Myocyte (in vitro differentiated cells): Measurements from ENCODE around the gene CST11. TPM values are rescaled to one million over a fixed set of nuclear protein-coding genes. Genes with fewer than 3 reads are reported as not detected.

Experiments
- DNase-seq: peaks from one replicate; pipeline ENCODE4 v3.0.0-alpha.2; 2012; ENCODE audit warnings: low read depth
- total RNA-seq: library from RNA; depleted of rRNA; stranded (reverse); fragments of >200 nt; gene quantifications from 2 replicates; pipeline ENCODE4 v1.2.3, GENCODE V29; 2014

The CST11 gene
- total RNA-seq, 1 donor from 2014 or later: not detected

DNA sequence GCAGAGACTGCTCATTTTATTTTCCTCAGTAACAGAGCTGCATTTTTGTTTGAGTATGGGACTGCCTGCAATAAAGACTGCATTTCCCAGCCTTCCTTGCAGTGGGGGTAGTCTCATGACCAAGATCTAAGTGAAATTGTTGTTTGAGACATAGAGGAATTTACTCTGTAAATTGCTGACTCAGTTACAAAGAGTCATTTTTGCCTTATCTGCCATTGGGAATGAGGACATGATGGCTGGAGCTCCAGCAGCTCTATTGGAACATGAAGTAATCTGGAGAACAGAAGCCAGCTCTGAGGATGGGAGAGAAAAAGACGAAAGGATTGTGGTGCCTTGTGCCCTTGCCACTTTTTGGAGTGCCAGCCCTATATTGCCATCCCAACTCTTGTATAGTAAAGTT, 2.1 kb upstream of the CST11 start:
- no peak for DNase-seq

DNA sequence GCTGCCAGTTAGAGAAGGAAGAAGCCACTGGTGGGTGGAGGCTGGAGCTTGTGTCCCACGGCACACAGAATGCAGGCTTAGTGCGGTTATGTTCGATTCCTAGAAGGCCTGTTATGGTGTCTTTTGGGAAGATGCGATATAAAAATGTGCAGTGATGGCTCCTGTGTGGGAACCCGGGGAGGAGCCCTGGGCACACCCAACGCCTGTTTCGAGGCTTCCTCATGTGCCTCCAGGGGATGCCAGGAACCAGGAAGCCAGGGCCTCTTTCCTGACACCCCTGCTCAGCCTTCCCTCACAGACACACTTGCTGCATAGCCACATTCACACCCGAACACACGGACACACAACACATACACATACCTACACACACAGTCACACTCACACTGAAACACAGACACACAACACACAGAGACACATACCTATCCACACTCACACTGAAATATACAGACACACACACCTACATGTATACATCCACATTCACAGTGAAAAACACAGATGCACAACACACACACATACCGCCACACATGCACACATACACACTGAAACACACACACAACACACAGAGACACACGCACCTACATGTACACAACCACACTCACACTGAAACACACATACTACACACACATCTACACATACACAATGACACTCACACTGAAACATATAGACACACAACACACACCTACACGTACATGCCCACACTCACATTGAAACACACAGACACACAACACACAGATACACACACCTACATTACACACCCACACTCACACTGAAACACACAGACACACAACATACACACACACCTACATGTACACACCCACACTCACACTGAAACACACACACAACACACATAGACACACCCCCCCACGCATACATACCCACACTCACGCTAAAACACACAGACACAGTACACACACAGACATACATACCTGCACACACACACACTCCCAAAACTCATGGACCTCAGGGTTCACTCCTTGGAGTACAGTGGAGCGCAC, 1.2 kb upstream of the CST11 start:
- no peak for DNase-seq

DNA sequence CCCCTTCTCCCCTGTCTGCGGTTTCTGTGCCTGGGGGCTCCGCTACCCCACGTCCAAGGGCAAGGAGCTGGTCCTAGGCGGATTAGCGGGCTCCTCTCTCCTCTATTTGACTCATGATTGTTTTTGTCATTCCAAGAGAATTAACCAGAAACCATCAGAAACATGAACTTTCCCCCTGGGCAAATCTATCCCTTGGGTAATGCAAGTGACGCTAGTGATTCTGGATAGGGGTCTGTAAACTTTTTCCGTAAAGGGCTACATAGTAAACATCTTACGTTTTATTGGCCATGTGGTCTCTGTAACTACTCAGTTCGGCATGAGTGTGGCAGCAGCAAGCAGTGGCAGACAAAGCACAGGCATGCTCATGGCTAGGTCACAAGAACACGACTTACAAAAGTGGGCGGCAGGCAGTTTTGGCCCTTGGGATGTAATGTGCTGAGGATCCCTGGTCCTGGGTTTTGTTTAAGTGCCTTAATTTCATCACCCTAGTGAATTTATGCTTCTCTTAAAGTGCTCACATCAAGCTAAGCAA, 654 bp downstream of the CST11 start:
- DNase-seq: no peak

DNA sequence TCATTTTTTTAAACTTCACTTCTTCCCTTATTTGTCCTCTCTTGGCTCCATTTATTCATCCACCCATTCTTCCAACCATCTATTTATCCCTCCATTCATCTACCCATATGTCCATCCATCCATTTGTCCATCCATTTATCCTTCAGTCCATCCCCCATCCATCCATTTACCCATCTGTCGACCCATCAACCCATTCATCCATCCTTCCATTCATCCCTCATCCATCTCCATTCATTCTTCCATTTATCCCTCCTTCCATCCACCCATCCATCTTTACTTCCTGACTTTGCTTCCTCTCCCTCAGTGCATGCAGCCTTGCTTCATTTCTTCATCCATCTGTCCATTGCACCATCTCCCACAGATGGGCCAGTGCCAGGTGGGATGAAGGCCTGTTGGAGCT, 1.8 kb downstream of the CST11 start:
- no peak for DNase-seq

DNA sequence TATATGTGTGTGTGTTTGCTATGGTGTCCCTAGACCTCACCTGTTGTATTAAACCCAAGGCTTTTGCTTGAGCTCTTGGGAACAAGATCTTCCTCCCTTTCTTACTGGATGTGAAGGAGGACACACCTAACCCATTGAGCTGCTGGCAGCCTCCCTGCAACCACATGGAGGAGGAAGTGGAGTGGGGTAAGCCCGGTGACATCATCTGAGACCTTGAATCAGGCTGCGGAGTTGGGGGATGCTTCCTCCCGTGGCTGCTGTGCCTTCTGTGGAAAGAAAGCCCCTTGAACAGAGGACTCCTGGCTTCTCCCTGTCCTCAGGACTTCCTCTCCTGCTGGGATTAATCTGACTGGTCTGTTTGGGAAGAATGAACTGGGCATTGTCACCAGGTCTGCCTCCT, 3.3 kb downstream of the CST11 start:
- no peak for DNase-seq

DNA sequence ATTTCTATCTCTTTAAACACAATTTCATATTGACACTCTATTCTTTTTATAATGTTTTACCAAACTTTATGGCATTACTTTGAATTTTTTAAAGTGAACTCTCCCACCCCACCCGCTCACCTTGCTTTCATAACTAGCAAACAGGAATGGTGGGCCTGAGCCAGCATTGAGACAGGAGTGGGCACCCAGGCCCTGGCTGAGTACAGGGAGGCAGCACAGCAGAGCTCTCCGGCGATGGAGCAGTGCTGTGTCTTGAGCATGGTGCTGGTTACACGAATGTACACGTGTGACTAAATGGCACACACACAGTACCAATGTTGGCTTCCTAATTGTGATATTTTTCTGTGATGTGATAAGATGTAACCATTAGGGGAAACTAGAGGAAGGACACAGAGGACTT, 4.5 kb downstream of the CST11 start:
- no peak for DNase-seq

DNA sequence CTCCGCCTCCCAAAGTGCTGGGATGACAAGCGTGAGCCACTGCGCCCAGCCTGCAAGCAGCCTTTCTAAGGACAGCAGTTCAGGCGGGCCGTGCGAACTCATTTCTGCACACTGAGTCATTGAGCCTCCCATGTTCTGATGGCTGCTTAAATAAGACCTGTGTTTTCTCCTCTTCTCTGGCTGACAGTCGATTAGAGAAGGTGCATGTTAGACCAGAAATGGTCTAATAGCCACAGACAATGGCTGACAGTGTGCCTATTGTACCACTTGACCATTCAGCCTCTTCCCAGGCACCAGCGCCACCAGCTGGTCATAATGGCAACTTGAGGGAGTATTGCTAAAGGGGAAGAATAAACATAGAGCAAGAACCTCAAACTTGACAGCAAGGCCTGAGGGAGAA, 6.2 kb downstream of the CST11 start:
- peak; percentile 28 for DNase-seq

DNA sequence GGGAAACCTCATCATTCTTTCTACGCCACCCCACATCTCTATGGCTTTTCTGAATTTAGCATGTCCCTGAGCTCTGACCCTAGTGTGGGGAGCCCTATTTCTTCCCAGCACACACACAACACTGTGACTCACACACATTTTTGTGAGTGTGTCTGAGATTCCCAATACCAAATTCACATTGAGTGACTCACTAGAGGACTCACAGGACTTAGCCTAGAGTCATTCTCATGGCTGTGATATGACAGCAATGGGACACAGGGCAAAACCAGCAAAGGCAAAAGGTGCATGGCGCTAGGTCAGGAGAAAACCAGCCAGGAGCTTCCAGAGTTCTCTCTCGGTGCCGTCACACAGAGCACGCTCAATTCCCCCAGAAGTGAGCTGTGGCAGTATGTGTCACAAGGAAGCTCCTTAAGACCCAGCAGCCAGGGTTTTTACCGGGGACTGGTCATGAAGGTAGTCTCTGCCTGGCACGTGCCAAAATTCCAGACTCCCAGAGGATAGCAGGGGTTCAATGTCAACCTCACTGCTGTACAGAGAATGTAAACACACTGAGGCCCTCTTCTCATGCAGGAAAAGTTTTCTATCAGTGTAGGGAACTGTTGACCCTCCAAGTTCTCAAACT, 7.0 kb downstream of the CST11 start:
- peak; percentile 52 for DNase-seq

DNA sequence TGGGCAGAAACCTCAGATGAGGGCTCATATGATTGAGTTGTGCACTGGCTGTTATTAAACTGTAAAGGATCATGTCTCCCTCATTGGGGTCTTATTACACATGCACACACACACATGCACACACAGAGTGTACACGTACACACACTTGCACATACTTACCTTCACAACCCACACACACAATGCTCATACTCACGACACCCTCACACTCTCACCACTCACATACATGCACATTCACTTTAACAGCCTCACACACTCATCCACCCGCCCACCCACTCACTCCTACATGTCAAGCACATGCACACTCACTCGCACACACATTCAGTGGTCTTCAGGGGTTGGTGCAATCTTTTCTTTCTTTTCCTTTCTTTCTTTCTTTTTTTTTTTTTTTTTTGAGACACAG, 7.8 kb downstream of the CST11 start:
- no peak for DNase-seq

DNA sequence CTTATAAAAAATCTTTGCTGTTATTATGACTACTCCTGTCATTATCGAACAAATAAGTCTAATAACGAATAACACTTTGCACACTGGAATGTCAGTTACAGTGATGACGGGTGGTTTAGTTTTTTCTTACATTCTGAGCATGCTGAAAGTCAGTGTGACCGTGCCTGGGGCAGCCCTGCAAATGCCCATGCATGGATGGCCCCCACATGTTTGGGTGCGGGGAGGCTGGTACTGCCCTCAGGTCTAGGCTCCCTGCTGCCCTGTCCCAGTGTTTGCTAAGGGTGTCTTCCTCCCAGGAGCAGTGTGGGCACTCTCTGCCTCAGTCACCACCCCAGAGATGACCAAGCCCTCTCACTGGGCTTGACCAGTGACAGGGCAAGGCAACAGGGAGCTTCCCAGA, 10.2 kb downstream of the CST11 start:
- DNase-seq: no peak

DNA sequence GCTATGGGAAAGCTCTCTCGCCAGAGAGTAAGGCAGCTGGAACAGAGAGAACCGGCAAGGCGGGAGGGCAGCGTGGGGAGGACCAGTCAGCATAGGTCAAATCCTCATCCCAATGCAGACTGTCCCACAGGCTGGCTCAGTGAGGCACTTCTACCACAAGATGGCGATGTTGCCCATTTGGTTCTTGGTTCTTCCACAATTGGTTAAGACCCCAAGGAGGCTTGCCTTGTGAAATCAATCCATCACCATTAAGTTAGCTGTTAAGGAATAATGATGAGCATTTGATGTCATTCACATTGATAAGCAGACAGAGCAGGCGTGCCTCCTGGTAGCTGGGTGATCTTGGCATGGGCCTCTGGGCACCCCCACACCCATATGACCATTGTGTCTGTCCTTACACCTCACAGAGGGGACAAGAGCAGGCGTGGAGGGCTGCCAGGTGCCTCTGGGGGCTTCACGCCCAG, 10.8 kb downstream of the CST11 start:
- DNase-seq: peak; percentile 85

DNA sequence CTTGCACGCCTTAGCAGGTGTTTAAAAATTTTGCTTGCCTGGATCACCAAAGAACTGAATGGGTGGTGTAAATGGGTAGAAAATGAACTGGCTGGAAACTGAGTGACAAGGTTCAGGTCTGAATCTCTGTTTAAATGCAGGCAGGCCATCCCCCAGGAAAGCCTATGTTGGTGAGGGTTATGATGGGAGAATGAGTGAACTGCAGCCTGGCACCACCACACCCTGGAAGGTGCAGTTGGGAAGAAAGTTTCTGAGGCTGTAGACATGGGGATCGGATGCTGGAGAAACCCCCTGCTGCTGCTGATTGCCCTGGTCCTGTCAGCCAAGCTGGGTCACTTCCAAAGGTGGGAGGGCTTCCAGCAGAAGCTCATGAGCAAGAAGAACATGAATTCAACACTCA, 12.7 kb downstream of the CST11 start:
- DNase-seq: no peak

DNA sequence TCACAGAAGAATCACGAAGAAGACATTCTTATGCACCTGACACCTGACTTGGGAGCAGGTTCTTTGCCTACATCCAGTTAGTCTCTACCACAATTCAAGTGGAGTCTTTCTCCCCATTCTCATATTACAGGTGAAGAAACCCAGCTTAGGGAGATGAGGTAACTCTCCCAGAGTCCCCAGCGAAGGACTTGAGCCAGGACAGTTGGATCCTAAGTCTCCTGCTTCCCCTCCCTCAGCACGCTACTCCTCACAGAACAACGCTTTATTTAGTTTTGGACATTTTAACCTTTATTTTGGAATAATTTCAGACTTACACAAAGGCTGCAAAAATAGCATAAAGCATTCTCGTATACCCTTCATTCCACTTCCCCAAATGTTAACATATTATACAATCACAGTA, 14.0 kb downstream of the CST11 start:
- DNase-seq: no peak

DNA sequence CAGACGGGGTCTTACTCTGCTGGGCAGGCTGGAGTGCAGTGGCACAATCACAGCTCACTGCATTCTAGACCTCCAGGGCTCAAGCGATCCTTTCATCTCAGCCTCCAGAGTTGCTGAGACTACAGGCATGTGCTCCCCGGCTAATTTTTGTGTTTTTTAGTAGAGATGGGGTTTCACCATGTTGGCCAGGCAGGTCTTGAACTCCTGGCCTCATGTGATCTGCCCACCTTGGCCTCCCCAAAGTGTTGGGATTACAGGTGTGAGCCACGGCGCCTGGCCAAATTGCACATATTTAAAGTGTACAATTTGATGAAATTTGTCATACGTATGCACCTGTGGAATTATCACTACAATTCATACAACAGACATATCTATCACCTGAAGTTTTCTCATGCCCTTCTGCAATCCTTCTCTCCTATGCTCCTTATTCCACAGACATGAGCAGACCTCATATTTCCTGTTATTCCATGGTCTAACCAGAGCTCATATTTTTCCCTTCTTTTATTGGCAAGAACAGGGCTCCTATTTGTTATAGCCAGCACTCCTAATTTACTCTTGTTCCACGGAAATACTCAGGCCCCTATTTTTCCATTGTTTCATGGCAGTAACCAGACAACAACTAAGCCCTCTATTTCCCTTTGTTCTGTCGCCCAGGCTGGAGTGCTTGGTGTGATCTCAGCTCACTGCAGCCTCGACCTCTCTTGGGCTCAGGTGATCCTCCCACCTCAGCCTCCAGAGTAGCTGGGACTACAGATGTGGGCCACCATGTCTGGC, 15.4 kb downstream of the CST11 start:
- no peak for DNase-seq

DNA sequence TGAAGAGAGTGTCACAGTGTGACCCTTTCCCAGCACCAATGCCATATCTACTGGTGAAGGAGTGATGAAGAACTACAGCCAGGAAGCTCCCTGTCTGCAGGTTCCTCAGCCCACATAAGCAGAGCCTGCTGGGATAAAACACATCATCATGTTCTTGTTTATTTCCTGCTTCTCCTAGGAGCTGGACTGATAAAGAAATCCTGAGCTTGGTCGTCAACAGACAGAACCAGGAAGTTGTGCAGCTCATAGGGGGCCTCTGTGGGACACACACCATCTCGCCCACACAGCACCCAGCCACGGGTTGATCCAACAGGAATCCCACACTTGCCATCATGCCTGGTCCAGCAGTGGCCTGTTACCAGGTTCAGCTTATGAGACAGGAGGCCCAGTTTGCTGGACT, 16.0 kb downstream of the CST11 start:
- no peak for DNase-seq

DNA sequence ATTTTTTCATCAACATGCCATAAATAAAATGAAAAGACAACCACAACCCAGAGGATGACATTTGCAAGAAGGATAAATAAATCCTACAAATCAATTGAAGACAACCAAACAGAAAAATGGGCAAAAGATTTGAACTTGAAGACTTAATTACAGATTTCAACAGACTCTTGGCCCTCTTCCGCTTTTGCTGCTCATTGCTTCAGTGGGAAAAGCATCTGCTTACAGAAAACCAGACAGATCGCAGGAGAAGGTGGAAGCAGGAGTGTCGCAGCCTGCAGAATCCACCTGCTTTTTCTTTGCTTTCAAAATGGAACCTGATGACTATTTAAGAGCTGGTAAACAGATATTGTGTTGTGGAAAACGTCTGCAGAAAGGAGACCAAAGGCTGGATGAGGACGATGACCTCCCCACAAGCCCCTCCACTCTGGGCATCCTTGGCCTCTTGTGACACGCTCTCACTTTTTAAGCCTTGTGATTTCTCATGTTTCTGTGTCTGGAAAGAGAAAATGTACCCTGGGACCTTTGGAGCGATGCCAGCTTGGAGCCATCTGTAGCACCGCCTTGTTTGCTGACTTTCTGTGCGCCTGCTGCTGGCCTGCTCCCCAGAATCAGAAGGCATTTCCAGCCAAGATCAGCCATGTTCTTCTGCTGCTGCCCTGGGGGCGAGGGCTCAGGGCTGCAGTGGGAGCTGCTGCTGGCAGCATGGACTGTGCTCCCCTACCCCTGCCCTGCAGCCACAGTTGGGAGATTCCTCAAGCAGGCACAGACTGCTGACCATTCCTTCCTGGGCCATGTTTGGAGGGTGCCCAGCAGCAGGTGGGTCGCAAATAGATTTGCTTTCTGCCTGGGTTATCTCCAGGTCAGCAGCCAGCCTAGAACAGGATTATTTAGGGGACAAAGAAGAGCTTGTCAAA, 16.8 kb downstream of the CST11 start:
- no peak for DNase-seq

DNA sequence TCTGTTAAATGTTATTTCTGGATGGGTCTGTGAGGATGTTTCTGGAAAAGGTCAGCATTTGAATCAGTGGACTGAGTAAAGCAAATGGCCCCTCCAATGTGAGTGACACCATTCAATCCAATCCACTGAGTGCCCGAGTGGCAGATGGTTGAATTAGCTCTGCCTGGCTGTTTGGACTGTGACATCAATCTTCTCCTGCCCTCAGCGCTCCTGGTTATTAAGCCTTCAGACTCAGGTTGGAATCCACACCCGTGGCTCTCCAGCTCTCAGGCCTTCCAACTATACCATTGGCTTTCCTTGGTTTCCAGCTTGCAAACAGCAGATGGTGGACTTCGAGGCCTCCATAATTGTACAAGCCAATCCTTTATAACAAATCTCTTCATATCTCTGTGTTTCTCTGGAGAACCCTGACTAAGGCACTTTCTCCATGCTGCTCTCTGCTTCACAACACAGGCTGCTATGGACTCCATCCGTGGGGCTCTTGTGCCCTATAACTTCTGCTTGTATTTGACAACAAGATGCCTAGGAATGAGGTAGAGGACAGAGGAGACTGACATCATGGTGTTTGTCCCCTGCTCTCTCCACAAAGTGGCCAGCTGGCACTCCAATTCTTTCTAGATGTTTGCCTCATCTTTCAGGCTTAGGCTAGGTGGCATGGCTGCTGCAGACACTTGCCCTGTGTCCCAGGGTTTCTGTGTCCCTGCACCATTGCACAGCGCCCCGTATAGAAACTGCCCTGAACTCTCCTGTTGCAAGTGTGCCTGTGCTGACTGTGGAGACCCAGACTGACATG, 18.0 kb downstream of the CST11 start:
- no peak for DNase-seq

DNA sequence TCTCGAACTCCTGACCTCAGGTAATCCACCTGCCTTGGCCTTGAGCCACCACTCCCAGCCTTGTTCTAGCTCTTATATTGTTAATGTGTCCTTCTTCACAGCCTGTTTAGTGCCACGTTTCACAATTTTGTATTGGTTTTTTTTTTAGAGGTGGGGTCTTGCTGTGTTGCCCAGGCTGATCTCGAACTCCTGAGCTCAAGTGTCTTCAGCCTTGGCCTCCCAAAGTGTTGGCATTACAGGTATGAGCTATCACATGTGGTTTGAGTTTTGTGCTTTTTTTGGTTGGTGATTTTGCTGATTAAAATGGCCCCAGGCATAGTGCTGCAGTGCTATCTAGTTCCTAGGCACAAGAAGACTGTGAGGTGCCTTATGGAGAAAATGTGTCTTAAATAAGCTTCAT, 19.0 kb downstream of the CST11 start:
- DNase-seq: no peak

DNA sequence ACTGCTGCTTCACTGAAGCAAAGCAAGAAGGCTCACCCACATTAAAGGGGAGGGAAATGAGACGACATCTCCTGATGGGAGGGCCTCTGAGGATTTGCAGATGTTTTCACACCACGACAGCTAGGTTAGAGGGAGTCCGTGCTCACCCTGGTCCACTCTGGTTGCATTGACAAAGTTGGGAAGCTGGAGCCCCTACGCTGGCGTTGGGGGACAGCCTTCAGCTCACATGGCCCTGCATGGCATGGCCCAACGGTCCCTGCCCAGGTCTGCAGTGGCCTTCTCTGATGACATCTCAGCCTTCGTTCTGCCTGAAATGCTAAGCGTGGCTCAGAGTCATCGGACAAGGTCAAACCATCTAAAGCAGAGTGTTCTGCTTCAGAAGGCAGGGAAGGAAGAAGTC, 27.5 kb downstream of the CST11 start:
- DNase-seq: no peak
